ENCODE results near the gene KAZN.

KAZN gene

DNA sequence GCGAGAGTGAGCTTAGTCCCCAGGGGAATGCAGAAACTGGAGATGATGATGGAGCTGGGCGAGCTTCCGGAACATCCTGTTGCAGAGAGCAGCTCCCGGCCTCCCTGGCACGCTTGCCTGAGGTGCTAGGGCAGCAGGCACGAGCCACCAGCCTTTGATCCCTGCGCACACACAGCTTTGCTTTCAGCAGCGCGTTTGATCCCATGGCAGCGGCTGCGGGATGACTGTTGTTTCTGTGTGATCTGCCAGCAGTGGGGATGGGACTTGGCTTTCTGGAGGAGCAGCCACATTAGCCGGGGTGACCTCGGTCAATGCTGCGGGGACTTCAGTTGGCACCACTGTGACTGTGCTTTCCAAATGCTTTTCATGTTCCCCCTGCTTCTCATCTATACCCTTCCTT, 193.2 kb downstream of the KAZN start:
- no peak overlapping the region for H3K4me3 ChIP-seq (replicated peaks; ENCODE audit: low read depth, low read length)
- no peak for DNase-seq (ENCODE audit: low read depth)
- TF ChIP-seq, protein P1, sequence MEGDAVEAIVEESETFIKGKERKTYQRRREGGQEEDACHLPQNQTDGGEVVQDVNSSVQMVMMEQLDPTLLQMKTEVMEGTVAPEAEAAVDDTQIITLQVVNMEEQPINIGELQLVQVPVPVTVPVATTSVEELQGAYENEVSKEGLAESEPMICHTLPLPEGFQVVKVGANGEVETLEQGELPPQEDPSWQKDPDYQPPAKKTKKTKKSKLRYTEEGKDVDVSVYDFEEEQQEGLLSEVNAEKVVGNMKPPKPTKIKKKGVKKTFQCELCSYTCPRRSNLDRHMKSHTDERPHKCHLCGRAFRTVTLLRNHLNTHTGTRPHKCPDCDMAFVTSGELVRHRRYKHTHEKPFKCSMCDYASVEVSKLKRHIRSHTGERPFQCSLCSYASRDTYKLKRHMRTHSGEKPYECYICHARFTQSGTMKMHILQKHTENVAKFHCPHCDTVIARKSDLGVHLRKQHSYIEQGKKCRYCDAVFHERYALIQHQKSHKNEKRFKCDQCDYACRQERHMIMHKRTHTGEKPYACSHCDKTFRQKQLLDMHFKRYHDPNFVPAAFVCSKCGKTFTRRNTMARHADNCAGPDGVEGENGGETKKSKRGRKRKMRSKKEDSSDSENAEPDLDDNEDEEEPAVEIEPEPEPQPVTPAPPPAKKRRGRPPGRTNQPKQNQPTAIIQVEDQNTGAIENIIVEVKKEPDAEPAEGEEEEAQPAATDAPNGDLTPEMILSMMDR (IDR thresholded peaks at IDR 0.05; ENCODE audit: low read length, missing control alignments), result no peak

DNA sequence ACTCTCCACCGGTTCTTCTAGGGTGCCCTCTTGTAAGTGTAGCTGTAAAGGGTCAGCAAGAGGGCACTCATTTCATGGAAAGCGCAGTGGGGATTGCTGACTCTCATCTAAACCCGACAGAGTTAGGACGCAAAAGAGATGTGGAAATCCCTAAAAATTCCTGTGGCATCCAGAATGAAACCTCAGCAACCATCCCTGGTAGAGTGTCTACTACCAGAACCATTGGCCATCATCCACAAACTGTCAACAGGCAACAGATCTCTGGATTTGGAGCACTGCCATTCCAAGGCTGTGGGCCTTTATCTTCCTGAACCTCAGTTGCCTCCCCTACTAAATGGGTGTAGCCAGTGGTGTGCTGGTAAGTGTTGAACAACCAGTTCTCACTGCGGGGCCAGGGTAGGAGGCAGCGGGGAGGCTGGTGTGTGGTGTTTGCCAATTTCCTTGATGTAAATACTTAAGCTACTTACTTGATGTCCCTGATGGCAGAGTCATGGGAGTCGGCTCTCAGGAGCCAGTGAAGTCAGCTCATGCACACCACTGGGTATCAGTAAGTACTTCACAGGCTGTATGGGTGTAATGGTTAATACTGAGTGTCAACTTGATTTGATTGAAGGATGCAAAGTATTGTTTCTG, 195.8 kb downstream of the KAZN start:
- no peak overlapping the region for H3K4me3 ChIP-seq (replicated peaks; ENCODE audit: low read depth, low read length)
- TF ChIP-seq, protein P1 (IDR thresholded peaks at IDR 0.05; ENCODE audit: low read length, missing control alignments), result no peak
- DNase-seq (ENCODE audit: low read depth), result no peak

DNA sequence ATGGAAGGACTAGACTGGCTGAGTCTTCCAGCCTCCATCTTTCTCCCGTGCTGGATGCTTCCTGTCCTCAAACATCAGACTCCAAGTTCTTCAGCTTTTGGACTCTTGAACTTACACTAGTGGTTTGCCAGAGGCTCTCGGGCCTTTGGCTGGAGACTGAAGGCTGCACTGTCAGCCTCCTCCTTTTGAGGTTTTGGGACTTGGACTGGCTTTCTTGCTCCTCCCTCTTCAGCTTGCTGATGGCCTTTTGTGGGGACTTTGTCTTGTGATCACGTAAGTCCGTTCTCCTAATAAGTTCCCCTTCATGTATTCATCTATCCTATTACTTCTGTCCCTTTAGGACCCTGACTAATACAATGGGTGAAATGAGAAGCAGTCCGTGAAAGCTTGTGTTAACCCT, 196.4 kb downstream of the KAZN start:
- no peak for DNase-seq (ENCODE audit: low read depth)
- no peak overlapping the region for H3K4me3 ChIP-seq (replicated peaks; ENCODE audit: low read depth, low read length)
- TF ChIP-seq, protein P1 (IDR thresholded peaks at IDR 0.05; ENCODE audit: low read length, missing control alignments), result no peak

DNA sequence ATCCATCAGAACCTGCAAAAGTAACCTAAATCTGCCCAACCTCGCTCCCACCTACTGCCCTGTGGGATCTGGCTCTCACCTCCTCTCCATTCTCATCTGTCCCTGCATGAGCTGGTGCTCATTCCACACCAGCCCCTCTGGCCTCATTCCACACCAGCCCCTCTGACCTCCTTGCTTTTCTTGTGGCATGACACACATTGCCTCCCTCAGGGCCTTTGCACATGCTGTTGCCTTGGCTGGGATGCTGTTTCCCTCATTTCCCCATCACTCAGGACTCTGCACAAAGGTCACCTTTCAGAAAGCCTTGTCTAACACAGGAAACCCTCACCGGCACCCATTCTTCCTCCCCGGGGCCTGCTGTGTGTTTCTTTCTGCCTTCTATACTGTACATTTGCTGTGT, 197.1 kb downstream of the KAZN start:
- no peak overlapping the region for H3K4me3 ChIP-seq (replicated peaks; ENCODE audit: low read depth, low read length)
- TF ChIP-seq, protein P1 (IDR thresholded peaks at IDR 0.05; ENCODE audit: low read length, missing control alignments), result no peak
- DNase-seq (ENCODE audit: low read depth), result no peak

DNA sequence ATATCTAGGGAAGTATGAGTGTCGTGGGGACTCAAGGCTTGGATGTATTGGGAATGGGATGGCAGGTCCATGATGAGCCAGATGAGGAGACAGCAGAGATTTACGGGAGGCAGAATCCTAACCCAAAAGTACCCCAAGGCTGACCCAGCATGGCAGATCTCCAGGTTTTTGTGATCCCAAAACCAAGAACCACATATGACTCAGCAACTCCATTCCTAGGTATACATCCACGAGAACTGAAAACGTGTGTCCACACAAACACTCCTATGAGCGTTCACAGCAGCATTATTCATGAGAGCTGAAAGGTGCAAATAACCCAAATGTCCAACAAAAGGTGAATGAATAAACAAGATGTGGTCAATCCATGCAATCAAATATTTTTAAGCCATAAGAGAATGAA, 201.5 kb downstream of the KAZN start:
- no peak for DNase-seq (ENCODE audit: low read depth)
- TF ChIP-seq, protein P1 (IDR thresholded peaks at IDR 0.05; ENCODE audit: low read length, missing control alignments), result no peak
- H3K4me3 ChIP-seq (replicated peaks; ENCODE audit: low read depth, low read length), result no peak overlapping the region

DNA sequence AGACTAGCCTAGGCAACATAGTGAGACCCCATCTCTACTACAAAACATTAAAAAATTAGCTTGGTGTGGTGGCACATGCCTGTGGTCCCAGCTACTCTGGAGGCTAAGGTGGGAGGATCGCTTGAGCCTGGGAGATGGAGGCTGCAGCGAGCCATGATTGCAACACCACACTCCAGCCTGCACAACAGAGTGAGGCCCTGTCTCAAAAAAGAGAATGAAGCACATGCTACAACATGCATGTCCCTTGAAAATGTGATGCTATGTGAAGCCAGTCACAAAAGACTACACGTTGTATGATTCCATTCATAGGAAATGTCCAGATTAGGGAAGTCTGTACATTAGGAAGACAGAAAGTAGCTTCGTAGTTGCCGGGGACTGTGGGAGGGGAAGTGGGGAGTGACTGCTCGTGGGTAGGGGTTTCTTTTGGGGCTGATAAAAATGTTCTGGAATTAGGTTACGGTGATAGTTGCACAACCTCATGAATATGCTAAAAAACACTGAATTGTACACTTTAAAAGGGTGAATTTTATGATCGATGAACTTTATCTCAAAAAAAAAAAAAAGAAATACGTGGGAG, 202.1 kb downstream of the KAZN start:
- H3K4me3 ChIP-seq (replicated peaks; ENCODE audit: low read depth, low read length), result no peak overlapping the region
- TF ChIP-seq, protein P1 (IDR thresholded peaks at IDR 0.05; ENCODE audit: low read length, missing control alignments), result no peak
- DNase-seq (ENCODE audit: low read depth), result no peak

All from fibroblast of pulmonary artery (primary cell).